ENCODE measurements around the gene WIPI1.

WIPI1 gene

GRCh38 chr17:68427575-68427974, 29.7 kb downstream of the WIPI1 start:
- CTCF ChIA-PET: no interaction called here
- POLR2A ChIA-PET: no interaction called here
- TF ChIP-seq FOXK2 (IDR thresholded peaks at IDR 0.05) (no peak), HDGF (IDR thresholded peaks at IDR 0.05; ENCODE audit: borderline replicate concordance) (no peak), BHLHE40 (IDR thresholded peaks at IDR 0.05; ENCODE audit: borderline replicate concordance) (no peak), CTBP1 (IDR thresholded peaks at IDR 0.05; ENCODE audit: borderline replicate concordance) (no peak), LEF1 (IDR thresholded peaks at IDR 0.05; ENCODE audit: borderline replicate concordance) (no peak), SUZ12 (IDR thresholded peaks at IDR 0.05) (no peak), FOXM1 (IDR thresholded peaks at IDR 0.05; ENCODE audit: borderline replicate concordance) (no peak), ARNT (IDR thresholded peaks at IDR 0.05) (no peak), ELF4 (IDR thresholded peaks at IDR 0.05) (no peak), SP1 (IDR thresholded peaks at IDR 0.05) (no peak), PKNOX1 (IDR thresholded peaks at IDR 0.05) (no peak), FOXA1 (IDR thresholded peaks at IDR 0.05) (no peak), TARDBP (IDR thresholded peaks at IDR 0.05) (no peak), ZNF384 (IDR thresholded peaks at IDR 0.05) (no peak), L3MBTL2 (conservative IDR thresholded peaks at IDR 0.05) (no peak), NFRKB (IDR thresholded peaks at IDR 0.05) (no peak)
- DNase-seq (ENCODE audit: extremely low spot score): no peak

- DNase-seq (ENCODE audit: extremely low spot score): no peak
- CTCF ChIA-PET: no interaction called here
- POLR2A ChIA-PET: no interaction called here
- TF ChIP-seq ZNF384 (IDR thresholded peaks at IDR 0.05) (no peak), CTBP1 (IDR thresholded peaks at IDR 0.05; ENCODE audit: borderline replicate concordance) (no peak), SP1 (IDR thresholded peaks at IDR 0.05) (no peak), TARDBP (IDR thresholded peaks at IDR 0.05) (no peak), SUZ12 (IDR thresholded peaks at IDR 0.05) (no peak), ELF4 (IDR thresholded peaks at IDR 0.05) (no peak), L3MBTL2 (conservative IDR thresholded peaks at IDR 0.05) (no peak), NFRKB (IDR thresholded peaks at IDR 0.05) (no peak), LEF1 (IDR thresholded peaks at IDR 0.05; ENCODE audit: borderline replicate concordance) (no peak), FOXA1 (IDR thresholded peaks at IDR 0.05) (no peak), FOXM1 (IDR thresholded peaks at IDR 0.05; ENCODE audit: borderline replicate concordance) (no peak), BHLHE40 (IDR thresholded peaks at IDR 0.05; ENCODE audit: borderline replicate concordance) (no peak)
These were observed 31.3 kb downstream of the WIPI1 start for GRCh38 chr17:68425979-68426378.

GRCh38 chr17:68424861-68425260, 32.4 kb downstream of the WIPI1 start:
- TF ChIP-seq BHLHE40 (IDR thresholded peaks at IDR 0.05; ENCODE audit: borderline replicate concordance) (no peak), HDGF (IDR thresholded peaks at IDR 0.05; ENCODE audit: borderline replicate concordance) (no peak), CTBP1 (IDR thresholded peaks at IDR 0.05; ENCODE audit: borderline replicate concordance) (no peak), ELF4 (IDR thresholded peaks at IDR 0.05) (no peak), TARDBP (IDR thresholded peaks at IDR 0.05) (no peak), L3MBTL2 (conservative IDR thresholded peaks at IDR 0.05) (no peak), ZNF384 (IDR thresholded peaks at IDR 0.05) (no peak), ARNT (IDR thresholded peaks at IDR 0.05) (no peak), FOXK2 (IDR thresholded peaks at IDR 0.05) (no peak), NFRKB (IDR thresholded peaks at IDR 0.05) (no peak), FOXM1 (IDR thresholded peaks at IDR 0.05; ENCODE audit: borderline replicate concordance) (no peak), LEF1 (IDR thresholded peaks at IDR 0.05; ENCODE audit: borderline replicate concordance) (no peak), PKNOX1 (IDR thresholded peaks at IDR 0.05) (no peak), SP1 (IDR thresholded peaks at IDR 0.05) (no peak), SUZ12 (IDR thresholded peaks at IDR 0.05) (no peak)
- CTCF ChIA-PET: interaction anchor here (0.6 to 0.8 kb wide), 2 partner anchors 14 to 277 kb away, joined by 3 to 5 read pairs; no protein-coding TSS in a partner anchor
- POLR2A ChIA-PET: no interaction called here
- no peak for DNase-seq (ENCODE audit: extremely low spot score)

GRCh38 chr17:68424203-68424602, 33.1 kb downstream of the WIPI1 start:
- ChIA-PET POLR2A (no interaction called here), CTCF (interaction anchor here (0.6 kb wide), 1 partner anchor 15 kb away, joined by 5 read pairs; no protein-coding TSS in a partner anchor)
- TF ChIP-seq CTBP1 (IDR thresholded peaks at IDR 0.05; ENCODE audit: borderline replicate concordance): no peak
- no peak for TF ChIP-seq ZNF384 (IDR thresholded peaks at IDR 0.05)
- TF ChIP-seq TARDBP (IDR thresholded peaks at IDR 0.05): no peak
- no peak for TF ChIP-seq FOXA1 (IDR thresholded peaks at IDR 0.05)
- TF ChIP-seq ARNT (IDR thresholded peaks at IDR 0.05): no peak
- TF ChIP-seq SUZ12 (IDR thresholded peaks at IDR 0.05): no peak
- no peak for TF ChIP-seq BHLHE40 (IDR thresholded peaks at IDR 0.05; ENCODE audit: borderline replicate concordance)
- TF ChIP-seq PKNOX1 (IDR thresholded peaks at IDR 0.05): no peak
- no peak for TF ChIP-seq NFRKB (IDR thresholded peaks at IDR 0.05)
- TF ChIP-seq HDGF (IDR thresholded peaks at IDR 0.05; ENCODE audit: borderline replicate concordance): no peak
- no peak for TF ChIP-seq ELF4 (IDR thresholded peaks at IDR 0.05)
- no peak for TF ChIP-seq L3MBTL2 (conservative IDR thresholded peaks at IDR 0.05)
- TF ChIP-seq FOXM1 (IDR thresholded peaks at IDR 0.05; ENCODE audit: borderline replicate concordance): no peak
- no peak for TF ChIP-seq SP1 (IDR thresholded peaks at IDR 0.05)
- TF ChIP-seq LEF1 (IDR thresholded peaks at IDR 0.05; ENCODE audit: borderline replicate concordance): no peak
- TF ChIP-seq FOXK2 (IDR thresholded peaks at IDR 0.05): no peak
- DNase-seq (ENCODE audit: extremely low spot score): no peak

- POLR2A ChIA-PET: no interaction called here
- TF ChIP-seq FOXA1 (IDR thresholded peaks at IDR 0.05): no peak
- CTCF ChIA-PET: interaction anchor here (0.6 kb wide), 1 partner anchor 47 kb away, joined by 3 read pairs; no protein-coding TSS in a partner anchor
- DNase-seq (ENCODE audit: extremely low spot score): no peak
These were observed 34.0 kb downstream of the WIPI1 start for GRCh38 chr17:68423251-68423650.

- ChIA-PET POLR2A (no interaction called here), CTCF (interaction anchor here (0.6 kb wide), 2 partner anchors 11 to 47 kb away, joined by 3 to 6 read pairs; no protein-coding TSS in a partner anchor)
- DNase-seq (ENCODE audit: extremely low spot score): no peak
- no peak for TF ChIP-seq BHLHE40 (IDR thresholded peaks at IDR 0.05; ENCODE audit: borderline replicate concordance)
- no peak for TF ChIP-seq FOXM1 (IDR thresholded peaks at IDR 0.05; ENCODE audit: borderline replicate concordance)
- no peak for TF ChIP-seq ZNF384 (IDR thresholded peaks at IDR 0.05)
- TF ChIP-seq PKNOX1 (IDR thresholded peaks at IDR 0.05): no peak
- no peak for TF ChIP-seq NFRKB (IDR thresholded peaks at IDR 0.05)
- TF ChIP-seq ELF4 (IDR thresholded peaks at IDR 0.05): no peak
- TF ChIP-seq FOXA1 (IDR thresholded peaks at IDR 0.05): no peak
- no peak for TF ChIP-seq LEF1 (IDR thresholded peaks at IDR 0.05; ENCODE audit: borderline replicate concordance)
- no peak for TF ChIP-seq SP1 (IDR thresholded peaks at IDR 0.05)
- no peak for TF ChIP-seq SUZ12 (IDR thresholded peaks at IDR 0.05)
- TF ChIP-seq TARDBP (IDR thresholded peaks at IDR 0.05): no peak
- no peak for TF ChIP-seq HDGF (IDR thresholded peaks at IDR 0.05; ENCODE audit: borderline replicate concordance)
- TF ChIP-seq CTBP1 (IDR thresholded peaks at IDR 0.05; ENCODE audit: borderline replicate concordance): no peak
- no peak for TF ChIP-seq L3MBTL2 (conservative IDR thresholded peaks at IDR 0.05)
- no peak for TF ChIP-seq FOXK2 (IDR thresholded peaks at IDR 0.05)
- TF ChIP-seq ARNT (IDR thresholded peaks at IDR 0.05): no peak
These were observed 34.5 kb downstream of the WIPI1 start for GRCh38 chr17:68422821-68423220.

Measured in HEK293T (cell line).